ENCODE data around the gene SLC6A19.
"Not testable (repeated sequence)": the region's sequence is repeated elsewhere in the genome, so short reads cannot be mapped to it uniquely, and the experiment has no call there.

SLC6A19 gene

DNA sequence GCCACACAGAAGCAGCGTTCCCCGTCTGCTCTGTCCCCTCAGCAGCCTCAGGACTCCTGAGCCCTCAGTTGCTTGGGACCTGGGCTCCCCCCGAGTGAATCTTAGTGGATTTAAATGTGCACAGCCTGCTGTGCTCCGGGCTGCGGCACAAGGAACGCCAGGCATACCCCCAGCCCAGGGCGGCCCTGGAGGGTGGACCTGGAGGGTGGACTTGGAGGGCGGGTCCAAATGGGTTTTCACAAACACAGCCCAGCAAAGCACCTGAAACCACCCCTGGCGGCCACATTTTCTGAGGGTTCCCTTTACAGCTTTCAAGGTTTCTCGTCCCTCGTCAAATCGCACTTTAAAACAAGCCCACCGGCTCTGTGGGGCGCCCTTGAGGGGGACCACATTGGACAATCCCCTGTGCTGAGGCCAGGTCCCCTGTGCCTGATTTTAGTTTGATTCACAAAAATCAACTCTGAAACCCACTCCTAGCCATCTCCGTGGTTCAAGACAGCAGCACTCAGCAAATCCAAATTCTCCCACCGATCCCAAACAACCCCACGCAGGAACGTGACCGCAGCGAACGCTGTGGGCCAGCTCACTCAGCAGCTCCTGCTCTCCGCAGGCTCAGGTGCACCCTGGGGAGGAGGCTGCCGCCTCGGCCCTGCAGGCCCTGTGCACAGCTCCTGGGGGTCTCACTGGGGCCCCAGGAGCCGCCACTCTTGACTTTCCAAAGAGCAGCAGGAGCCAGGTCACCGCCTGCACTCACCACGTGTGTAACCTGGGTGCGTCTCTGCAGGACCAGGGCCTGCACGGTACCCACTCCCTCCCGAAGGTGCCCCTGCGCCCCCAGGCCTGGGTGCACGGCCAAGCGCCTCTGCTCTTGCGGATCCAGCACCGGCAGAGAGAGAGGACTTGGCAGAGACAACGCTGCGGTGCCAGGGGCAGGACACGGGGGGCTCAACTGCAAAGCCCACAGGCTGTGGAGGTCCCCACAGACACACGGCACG, 64.4 kb downstream of the SLC6A19 start:
- no peak for DNase-seq (ENCODE audit: low spot score)

DNA sequence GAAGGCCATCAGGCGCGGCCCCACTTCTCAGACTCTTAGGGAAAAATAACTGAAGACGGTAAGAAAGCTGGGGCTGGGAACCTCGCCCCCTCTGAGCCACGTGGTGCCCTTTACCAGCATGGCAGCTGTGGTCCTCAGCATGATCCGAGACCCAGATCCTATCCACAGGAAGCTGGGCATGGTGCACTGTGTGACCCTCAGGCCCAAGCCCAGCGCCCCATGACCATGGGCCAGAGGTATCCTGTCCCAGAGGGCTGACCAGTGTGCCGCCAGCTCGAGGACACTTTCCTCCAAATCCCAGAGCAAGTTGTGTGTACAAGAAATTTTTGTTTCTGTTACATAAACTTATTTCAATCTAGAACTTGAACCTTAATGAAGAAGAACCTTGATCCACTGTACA, 65.4 kb downstream of the SLC6A19 start:
- DNase-seq (ENCODE audit: low spot score), result no peak

DNA sequence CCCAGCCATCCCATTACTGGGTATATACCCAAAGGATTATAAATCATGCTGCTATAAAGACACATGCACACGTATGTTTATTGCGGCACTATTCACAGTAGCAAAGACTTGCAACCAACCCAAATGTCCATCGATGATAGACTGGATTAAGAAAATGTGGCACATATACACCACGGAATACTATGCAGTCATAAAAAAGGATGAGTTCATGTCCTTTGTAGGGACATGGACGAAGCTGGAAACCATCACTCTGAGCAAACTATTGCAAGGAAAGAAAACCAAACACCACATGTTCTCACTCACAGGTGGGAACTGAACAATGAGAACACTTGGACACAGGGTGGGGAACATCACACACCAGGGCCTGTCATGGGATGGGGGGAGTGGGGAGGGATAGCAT, 66.1 kb downstream of the SLC6A19 start:
- DNase-seq (ENCODE audit: low spot score), result not testable (repeated sequence)

DNA sequence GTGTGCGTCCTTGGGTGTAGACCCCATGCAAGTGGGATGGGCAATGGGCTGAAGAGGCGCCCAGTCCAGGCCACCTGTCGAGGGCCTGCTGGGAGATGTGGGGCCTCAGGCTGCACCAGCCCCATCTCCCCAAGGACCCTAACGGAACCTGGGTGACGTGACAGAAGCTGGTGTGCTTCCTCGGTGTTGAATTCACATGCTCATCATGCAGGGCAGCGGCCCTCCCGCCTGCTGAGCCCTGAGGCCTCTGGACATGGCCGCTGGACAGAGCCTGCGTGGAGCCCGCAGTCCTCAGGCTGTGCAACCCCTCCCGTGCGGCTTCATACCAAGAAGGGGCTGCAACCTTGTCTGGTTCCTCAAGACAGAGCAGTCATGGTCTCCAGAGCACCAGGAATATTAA, 66.7 kb downstream of the SLC6A19 start:
- no peak for DNase-seq (ENCODE audit: low spot score)

DNA sequence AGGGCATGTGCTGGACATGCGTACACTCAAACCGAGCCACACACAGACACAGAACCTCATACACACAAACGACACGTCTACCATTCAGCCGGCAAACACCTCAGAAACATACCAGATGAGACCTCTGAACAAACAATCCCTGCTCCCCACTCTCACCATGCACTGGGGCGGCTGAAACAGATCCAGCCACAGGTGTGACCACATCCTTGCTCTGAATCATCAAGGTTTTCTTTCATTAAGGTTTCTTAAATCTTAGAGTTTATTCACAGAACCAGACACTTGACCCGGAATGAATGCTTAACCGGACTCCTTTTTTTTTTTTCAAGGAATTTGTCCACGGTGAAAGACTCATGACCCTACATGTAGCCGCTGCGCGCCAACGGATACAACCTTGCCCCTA, 67.3 kb downstream of the SLC6A19 start:
- DNase-seq (ENCODE audit: low spot score), result no peak

DNA sequence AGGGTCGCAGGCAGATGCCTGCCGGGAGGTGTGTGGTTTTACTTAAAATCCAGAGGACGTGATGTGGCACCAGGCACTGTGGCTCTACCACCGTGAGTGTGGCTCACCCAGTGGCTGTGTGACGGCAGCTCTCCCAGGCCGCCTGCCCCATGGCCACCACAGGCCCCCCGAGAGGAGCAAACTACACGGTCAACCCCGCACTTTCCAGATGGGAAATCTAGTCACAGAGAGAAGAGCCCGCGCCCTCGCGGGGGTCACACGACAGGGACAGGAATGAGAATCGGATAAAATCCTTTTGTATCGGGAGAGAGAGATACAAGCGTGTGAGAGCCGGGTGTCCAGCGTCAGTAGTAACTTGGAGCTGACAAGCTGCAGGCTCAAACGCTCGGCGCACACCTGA, 69.0 kb downstream of the SLC6A19 start:
- no peak for DNase-seq (ENCODE audit: low spot score)

DNA sequence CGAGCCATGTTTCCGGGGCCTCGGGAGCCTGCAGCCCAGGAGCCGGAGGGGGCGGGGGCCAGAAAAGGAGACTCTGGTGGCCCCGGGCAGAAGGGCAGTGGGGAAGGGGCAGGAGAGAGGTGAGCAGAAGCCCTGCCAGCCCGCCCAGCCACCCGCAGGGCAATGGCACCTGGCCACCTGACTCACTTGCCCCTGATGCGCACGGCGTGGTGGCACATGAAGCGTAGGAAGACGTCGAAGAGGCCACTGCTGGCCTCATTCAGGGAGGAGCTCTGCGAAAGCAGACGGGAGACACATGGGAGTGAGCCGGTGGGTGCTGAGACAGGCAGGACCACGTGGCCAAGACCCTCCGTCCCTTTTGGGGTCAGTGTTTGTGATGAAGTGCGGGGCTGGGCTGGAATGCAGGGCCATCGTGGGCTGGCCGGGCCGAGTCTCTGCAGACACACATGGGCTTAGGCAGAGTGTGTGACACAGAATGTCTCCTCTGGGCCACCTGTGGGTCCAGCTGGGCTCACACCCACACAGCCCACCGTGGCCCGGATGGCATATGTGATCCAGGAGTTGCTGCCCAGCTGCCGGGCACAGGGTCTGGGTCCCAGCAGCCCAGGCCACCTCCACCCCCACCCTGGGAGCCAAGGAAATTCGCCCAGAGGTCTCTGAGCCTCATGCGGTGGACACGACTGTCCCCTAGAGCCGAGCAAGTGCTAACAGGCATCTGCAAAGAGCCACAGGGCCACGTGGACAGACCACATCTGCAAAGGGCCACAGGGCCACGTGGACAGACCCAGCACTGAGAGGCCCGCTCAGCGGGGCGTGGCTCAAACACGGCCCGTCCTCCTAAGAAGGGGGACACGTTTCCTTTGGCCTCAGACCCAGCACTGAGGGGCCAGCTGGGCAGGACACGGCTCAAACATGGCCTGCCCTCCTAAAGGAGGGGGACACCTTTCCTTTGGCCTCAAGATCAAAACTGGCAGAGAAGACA, 69.8 kb downstream of the SLC6A19 start:
- no peak for DNase-seq (ENCODE audit: low spot score)

DNA sequence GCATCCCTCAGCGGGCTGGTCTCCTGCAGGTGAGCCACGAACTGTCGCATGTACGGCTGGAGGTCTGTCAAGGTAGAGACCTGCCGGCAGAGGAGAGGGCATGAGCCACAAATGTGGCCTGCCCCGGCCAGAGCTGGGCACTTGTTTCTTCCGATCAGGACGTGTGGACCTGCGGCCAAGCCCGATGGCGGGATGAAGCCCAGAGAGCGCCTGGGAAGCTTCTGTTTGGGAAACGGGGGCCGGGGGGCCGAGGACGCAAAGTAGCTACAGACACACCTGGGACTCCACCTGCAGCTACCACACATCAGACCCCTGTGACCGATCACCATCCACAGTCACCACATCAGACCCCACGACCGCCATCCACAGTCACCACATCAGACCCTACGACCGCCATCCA, 70.8 kb downstream of the SLC6A19 start:
- no peak for DNase-seq (ENCODE audit: low spot score)

DNA sequence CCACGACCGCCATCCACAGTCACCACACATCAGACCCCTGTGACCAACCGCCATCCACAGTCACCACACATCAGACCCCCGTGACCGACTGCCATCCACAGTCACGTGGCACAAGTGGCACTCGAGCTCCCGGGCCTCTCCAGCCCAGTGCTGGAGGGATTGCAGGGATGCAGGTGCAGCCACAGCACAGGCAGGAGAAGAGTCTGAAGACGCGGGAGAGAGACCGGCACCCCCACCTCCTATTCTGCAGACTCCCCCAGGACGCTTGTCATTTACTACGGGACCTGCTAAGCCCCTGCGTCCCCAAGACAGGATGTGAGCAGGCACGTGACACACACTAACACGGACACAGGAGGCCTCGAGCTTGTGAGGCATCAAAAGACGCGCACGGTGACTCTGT, 72.3 kb downstream of the SLC6A19 start:
- DNase-seq (ENCODE audit: low spot score), result no peak

DNA sequence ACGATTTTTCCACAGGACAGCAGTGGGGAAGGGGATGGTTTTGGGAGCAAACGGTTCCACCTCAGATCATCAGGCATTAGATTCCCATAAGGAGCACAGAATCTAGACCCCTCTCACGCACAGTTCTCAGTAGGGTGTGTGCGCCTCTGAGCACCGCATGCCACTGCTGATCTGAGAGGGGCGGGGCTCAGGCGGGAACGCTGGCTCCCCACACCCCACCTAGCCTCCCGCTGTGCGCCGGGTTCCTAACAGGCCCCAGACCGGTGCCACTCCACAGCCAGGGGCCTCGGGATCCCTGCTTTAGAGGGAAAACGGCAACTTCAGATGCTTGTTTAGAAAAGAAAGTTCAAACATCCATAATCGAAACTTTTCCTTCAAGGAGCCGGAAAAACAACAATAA, 73.1 kb downstream of the SLC6A19 start:
- DNase-seq (ENCODE audit: low spot score), result no peak
